GM19438 (cell line): ENCODE results near the gene ZNF814.
"Not testable (repeated sequence)": the region's sequence is repeated elsewhere in the genome, so short reads cannot be mapped to it uniquely, and the experiment has no call there.

ENCODE experiments used
- ATAC-seq: cut with Tn5 transposase; IDR thresholded peaks from one replicate; pipeline ENCODE4 v1.9.1; 2021; ENCODE audit warnings: low read depth; ENCODE audit not compliant: unreplicated experiment

ZNF814 gene

GRCh38 chr19:57888560-57889231 lies at the start of gene ZNF814:
TSS of gene ZNF814 (minus strand) at chr19:57889037. CDS start at chr19:57888802, 235 bp downstream.
- peak; percentile 75 for ATAC-seq

- ATAC-seq = no peak
Observed at GRCh38 chr19:57935731-57936130, 46.9 kb upstream of the ZNF814 start.

DNA sequence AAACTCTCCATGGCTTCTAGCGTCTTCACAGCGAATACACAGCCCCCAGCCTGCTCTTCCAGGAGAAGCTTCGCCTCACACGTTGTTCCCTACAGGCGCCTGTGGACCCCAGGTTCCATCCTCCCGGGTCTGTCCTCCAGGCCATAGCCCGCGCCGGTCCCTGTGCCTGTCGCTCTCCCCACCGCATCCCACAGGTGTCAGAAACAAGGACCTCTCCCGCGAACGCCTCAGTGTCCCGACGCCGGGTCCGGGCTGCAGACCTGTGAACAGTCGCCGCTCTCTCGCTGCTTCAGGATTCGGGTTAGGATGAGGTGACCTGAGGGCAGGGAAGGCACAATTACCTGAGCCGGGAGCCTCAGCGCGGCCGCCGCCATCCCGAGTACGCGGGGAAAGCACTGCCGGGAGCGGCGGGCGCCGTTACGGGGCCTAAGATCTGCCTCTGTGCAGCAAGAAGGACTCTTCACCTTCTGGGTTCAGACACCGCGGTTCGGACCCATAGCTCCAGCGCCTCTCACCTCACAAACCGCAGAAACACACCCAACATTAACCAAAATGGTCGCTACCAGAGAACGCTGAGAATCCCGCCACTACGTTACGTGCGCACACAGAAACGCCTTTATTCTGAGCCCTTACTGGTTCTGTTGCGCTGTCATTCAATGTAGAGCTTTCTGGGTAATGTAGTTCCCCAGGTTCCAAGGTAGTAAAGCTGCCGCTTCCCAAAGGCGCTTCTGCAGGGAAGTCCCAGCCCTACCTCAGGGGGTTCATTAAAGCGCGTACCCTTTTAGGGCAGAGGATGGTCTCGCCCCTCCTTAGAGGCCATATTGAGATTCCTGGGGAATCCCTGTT lies 46.2 kb upstream of the ZNF814 start, which contains the start of gene ZNF418:
Gene ZNF418 (minus strand): TSS at position 583 of the 846 bp plus-strand sequence. CDS start 1,580 bp downstream, outside the sequence.
- ATAC-seq = peak; percentile 90

DNA sequence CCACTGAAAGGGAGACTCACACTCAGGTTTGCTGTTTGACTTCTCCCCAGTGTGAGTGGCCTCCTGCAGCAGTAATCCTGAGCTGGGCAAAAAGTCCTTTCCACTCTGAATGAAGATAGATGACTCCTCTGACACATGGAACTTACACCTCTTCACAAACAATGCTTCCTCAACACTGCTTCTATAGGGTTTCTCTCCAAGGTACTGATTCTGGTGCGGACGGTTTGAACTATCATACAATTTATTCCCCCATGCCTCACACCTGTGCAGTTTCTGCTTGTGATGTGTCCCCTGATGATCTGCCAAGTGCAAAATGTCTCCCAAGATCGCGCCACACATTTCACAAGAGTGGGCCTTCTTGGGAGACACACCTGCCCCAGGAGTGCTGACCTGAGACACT lies 38.8 kb upstream of the ZNF814 start:
- ATAC-seq = no peak

DNA sequence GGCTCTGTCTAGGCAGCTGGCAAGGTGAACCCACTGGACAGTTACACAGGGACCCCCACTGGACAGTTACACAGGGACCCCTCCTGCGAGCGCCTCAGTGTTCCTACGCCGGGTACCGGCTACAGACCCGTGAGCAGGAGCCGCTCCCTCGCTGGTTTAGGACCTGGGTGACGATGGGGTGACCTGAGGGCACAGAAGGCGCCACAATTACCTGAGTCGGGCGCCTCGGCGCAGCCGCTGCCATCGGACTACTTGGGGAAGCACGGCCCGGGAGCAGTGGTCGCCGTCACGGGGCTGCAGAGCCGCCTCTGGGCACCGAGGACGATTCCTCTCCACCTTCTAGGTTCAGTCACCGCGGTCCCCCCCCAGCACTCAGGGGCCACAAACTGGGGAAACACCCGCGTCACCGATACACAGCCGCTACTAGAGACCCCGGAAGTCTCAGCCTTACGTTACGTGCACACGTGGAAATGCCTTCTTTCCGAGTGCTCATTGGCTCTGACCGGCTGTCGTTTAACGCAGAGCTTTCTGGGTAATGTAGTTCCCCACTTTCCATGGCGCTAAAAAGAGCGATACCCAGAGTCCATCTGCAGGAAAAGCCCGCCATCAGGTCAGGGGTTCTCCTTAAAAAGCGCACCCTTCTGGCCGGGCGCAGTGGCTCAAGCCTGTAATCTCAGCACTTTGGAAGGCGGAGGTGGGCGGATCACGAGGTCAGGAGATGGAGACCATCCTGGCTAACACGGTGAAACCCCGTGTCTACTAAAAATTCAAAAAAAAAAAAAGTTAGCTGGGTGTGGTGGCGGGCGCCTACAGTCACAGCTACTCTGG lies 27.5 kb upstream of the ZNF814 start, which contains the start of gene ZNF417:
Gene ZNF417 (minus strand): TSS at position 425 of the 828 bp plus-strand sequence. CDS start 181 bp downstream, at position 244.
- peak; percentile 93 for ATAC-seq

- no peak for ATAC-seq
Observed at GRCh38 chr19:57914531-57914930, 25.7 kb upstream of the ZNF814 start.

DNA sequence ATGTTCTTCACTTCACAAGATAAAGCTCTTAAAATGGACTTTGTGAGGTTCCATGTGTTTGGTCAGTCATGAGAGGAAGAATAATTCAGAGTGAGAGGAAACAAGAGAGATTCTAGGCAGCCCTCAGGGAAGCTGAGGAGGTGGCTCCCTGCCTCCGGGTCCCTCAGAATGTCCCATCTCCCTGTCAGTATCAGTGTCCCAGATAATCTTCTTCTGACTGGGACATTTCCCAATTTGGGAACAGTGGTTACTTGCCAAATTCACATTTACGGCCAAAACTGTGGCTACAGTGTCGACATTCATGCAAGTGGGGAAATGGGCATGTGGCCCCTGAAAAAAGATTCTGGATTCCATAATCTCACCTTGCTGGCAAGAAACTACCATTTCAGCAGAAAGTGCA lies 18.6 kb upstream of the ZNF814 start:
- no peak for ATAC-seq

- no peak for ATAC-seq
Observed at GRCh38 chr19:57905258-57905657, 16.4 kb upstream of the ZNF814 start.

GRCh38 chr19:57903618-57904184 lies 14.9 kb upstream of the ZNF814 start:
- ATAC-seq = no peak

DNA sequence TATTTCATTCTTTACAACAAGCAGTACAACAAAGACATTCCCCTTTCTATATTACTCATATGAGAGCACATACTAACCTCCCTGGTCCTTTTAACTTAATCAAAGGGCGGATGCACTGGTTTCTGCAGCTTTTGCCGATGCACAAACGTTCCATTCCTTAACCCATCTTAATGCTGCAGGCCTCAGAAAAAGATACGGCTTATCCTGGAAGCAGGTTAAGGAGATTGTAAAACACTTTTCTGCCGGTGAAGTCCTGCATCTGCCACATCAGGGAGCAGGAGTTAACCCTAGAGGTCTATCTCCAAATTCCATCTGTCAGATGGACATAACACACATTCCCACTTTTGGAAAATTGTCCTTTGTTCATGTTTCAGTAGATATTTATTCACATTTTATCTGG lies 11.5 kb upstream of the ZNF814 start:
- ATAC-seq = no peak

- ATAC-seq = not testable (repeated sequence)
Observed at GRCh38 chr19:57890706-57891105, 1.9 kb upstream of the ZNF814 start.

DNA sequence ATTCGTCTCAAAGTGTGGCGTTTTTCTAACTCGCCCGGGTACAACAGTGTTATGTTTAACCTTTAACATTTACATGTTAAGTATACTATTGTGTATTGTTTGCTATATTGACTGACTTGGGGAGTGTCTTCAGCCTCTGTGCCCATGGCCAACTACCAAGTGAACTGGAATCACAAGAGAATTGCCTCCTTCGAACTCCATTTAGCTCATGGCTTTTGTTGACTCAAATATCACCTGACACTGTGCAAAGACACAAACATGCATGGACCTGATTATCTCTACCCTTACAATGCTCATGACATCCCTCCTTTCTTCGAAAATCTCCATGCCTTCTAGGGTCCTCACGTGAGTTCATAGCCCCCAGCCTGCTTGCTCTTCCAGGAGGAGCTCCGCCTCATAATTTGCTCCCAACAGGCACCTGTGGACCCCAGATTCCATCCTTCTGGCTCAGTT lies 704 bp downstream of the ZNF814 start:
- ATAC-seq = no peak

- ATAC-seq = no peak
Observed at GRCh38 chr19:57887195-57887941, 1.5 kb downstream of the ZNF814 start.

DNA sequence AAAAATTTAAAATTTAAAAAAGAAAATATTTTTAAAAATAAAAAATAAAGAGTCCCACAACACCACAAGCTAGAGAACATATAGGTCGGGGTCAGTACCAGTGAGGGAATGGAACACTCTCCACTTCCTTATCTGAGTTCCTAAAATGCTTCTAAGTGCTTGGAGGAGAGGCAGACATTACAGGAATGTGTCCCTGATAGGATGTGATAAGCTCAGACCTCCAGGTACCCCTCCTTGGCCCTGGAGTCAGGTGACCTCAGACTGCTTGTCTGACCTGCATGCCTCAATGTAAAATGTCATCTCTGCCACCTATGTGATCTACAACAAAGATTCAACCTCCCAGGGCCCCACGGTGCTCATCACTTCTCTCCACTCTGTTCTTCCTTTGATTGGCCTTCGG lies 2.8 kb downstream of the ZNF814 start:
- no peak for ATAC-seq

DNA sequence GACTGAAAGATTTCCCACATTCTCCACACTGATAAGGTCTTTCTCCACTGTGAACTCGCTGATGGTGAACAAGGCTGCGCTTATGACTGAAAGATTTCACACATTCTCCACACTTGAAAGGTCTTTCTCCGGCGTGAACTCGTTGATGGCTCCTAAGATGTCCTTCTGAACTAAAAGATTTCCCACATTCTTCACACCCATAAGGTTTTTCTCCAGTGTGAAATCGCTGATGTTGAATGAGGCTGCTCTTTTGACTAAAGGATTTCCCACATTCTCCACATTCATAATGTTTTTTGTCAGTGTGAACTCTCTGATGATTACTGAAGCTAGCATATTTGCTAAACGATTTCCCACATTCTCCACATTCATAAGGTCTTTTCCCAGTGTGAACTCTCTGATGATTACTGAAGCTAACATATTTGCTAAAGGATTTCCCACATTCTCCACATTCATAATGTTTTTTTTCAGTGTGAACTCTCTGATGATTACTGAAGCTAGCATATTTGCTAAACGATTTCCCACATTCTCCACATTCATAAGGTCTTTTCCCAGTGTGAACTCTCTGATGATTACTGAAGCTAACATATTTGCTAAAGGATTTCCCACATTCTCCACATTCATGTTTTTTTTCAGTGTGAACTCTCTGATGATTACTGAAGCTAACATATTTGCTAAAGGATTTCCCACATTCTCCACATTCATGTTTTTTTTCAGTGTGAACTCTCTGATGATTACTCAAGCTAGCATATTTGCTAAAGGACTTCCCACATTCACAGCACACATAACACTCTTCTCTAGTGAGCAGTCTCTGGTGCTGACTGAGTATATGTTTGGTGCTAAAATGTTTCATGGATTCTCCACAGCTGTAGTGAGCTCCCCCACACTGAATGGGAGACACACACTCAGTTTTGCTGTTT lies 14.7 kb downstream of the ZNF814 start:
- not testable (repeated sequence) for ATAC-seq

GRCh38 chr19:57872450-57872849 lies 16.4 kb downstream of the ZNF814 start:
- ATAC-seq = no peak

DNA sequence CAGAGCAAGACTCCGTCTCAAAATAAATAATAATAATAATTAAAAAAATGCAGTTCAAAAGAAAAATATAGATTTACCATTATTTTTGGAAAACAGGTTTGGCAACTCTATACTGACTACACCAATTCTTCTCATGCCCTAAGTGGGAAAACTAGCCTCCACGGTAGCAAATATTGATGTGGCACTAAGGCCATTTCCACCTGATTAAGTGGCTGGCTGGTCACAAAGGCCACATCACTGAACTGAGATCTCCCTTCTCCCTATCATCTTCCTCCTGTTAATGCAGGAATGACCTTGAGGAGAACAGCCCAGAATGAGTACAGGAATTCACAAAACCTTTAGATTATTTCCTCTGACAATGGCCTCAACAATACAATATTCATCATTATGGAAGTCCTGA lies 18.6 kb downstream of the ZNF814 start:
- ATAC-seq = no peak

DNA sequence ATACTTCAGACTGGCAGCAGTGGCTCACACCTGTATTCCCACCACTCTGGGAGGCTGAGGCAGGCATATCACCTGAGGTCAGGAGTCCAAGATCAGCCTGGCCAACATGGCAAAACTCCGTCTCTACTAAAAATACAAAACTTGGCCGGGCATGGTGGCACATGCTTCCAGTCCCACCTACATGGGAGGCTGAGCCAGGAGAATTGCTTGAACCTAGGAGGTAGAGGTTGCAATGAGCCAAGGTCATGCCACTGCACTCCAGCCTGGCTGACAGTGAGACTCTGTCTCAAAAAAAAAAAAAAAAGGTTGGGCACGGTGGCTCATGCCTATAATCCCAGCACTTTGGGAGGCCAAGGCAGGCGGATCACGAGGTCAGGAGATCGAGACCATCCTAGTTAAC lies 19.2 kb downstream of the ZNF814 start:
- ATAC-seq = not testable (repeated sequence)
